PC-9 (cell line): ENCODE results near the gene SLC38A6. TPM values are rescaled to one million over a fixed set of nuclear protein-coding genes. Genes with fewer than 3 reads are reported as not detected.
A peak's percentile ranks its signal among the peaks of the same experiment; 100 is the strongest.

ENCODE experiments used
- BruUV-seq: library from RNA; stranded (reverse); fragments of 400-500 nt; replicated peaks from 2 replicates; lab custom pipeline; 2021; lab: Mats Ljungman, UMichigan
- CTCF ChIA-PET: fragments of 300-600 bp; sonication (Branson Sonifier 250); formaldehyde crosslinking; loops from one replicate; lab custom pipeline; 2022; ENCODE audit warnings: antibody characterized with exemption; lab: Charles Lee
- POLR2A ChIA-PET: fragments of 300-600 bp; sonication (Branson Sonifier 250); formaldehyde crosslinking; loops from one replicate; lab custom pipeline; 2022; ENCODE audit warnings: antibody characterized with exemption; ENCODE audit not compliant: unreplicated experiment; lab: Charles Lee
- DNase-seq, 2 experiments: peaks; one replicate each; pipeline versions ENCODE4 v3.0.0 to v3.0.0-alpha.2; 2015 to 2022; ENCODE audit warnings: mixed read lengths in 1 of 2
- H2AFZ ChIP-seq: fragments of 200-600 bp; sonication (generic); 2 replicates; pipeline ENCODE4 v1.8.1; 2017; ENCODE audit warnings: antibody characterized with exemption
- H3F3A ChIP-seq: fragments of 200-600 bp; sonication (generic); 2 replicates; pipeline ENCODE4 v1.8.1; 2017; ENCODE audit warnings: antibody characterized with exemption, mild to moderate bottlenecking, low read depth; ENCODE audit not compliant: insufficient read depth
- H3K27ac ChIP-seq: fragments of 200-600 bp; sonication (generic); 2 replicates; pipeline ENCODE4 v1.6.1; 2016; ENCODE audit warnings: mixed run types
- H3K27me3 ChIP-seq: fragments of 200-600 bp; sonication (generic); 2 replicates; pipeline ENCODE4 v1.6.1; 2016; ENCODE audit warnings: low read depth, mixed run types; ENCODE audit not compliant: insufficient read depth
- H3K36me3 ChIP-seq: fragments of 200-600 bp; sonication (generic); 2 replicates; pipeline ENCODE4 v1.6.1; 2016; ENCODE audit warnings: low read depth, mixed run types
- H3K4me1 ChIP-seq: fragments of 200-600 bp; sonication (generic); replicated peaks from 2 replicates; pipeline ENCODE4 v1.6.1; 2016; ENCODE audit warnings: mixed run types; ENCODE audit not compliant: insufficient read depth
- H3K4me2 ChIP-seq: fragments of 200-600 bp; sonication (generic); 2 replicates; pipeline ENCODE4 v1.6.1; 2017; ENCODE audit warnings: mixed run types
- H3K4me3 ChIP-seq: fragments of 200-600 bp; sonication (generic); 2 replicates; pipeline ENCODE4 v1.6.1; 2016; ENCODE audit warnings: mixed run types
- H3K79me2 ChIP-seq: fragments of 200-600 bp; sonication (generic); 2 replicates; pipeline ENCODE4 v1.6.1; 2017; ENCODE audit warnings: low read depth, mixed run types
- H3K9me2 ChIP-seq: fragments of 200-600 bp; sonication (generic); 2 replicates; pipeline ENCODE4 v1.8.1; 2017; ENCODE audit warnings: mild to moderate bottlenecking; ENCODE audit not compliant: insufficient read depth
- H3K9me3 ChIP-seq: fragments of 200-600 bp; sonication (generic); 2 replicates; pipeline ENCODE4 v1.8.1; 2016; ENCODE audit warnings: low read depth; ENCODE audit not compliant: insufficient read depth
- H4K20me1 ChIP-seq: fragments of 200-600 bp; sonication (generic); 2 replicates; pipeline ENCODE4 v1.8.1; 2017; ENCODE audit not compliant: insufficient read depth
- EZH2 ChIP-seq: fragments of 200-600 bp; sonication (generic); IDR thresholded peaks from 2 replicates; pipeline ENCODE4 v1.8.0; 2017; ENCODE audit warnings: antibody characterized with exemption, low read depth
- intact Hi-C: fragments of 100-400 bp; cut with micrococcal nuclease; formaldehyde crosslinking; loops from one replicate; pipeline ENCODE4 v1.10.0; 2022; ENCODE audit not compliant: unreplicated experiment
- total RNA-seq: library from RNA; stranded (reverse); gene quantifications from 2 replicates; pipeline ENCODE4 v1.2.3, GENCODE V29; 2021
- TF ChIP-seq, protein P1 (sequence below): fragments of 200-600 bp; sonication (generic); conservative IDR thresholded peaks from 2 replicates; pipeline ENCODE4 v1.6.1; 2017; ENCODE audit warnings: mixed run types, antibody characterized with exemption, mild to moderate bottlenecking, moderate library complexity

Gene SLC38A6
- total RNA-seq, 1 experiment from 2014 or later, result 45.5 TPM

DNA sequence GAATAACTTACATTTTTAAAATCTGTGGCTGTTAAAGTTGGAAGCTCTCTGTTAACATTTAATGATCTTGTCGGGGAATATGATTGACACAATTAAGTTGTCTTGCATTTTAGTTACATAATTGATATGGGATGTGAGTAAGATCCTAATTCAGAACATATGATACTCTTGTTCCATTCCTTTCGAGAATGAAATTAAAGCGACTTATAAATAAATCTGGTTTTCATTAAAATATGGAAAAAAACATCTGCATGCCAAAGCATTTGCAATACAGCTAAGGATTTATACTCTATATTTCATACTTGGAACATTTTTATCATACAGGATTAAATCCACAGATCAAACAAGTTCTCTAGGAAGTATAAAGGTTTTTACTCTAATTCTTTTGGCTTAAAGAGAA is 52.0 kb downstream of the SLC38A6 start:
- no peak for TF ChIP-seq EZH2
- TF ChIP-seq, protein P1, sequence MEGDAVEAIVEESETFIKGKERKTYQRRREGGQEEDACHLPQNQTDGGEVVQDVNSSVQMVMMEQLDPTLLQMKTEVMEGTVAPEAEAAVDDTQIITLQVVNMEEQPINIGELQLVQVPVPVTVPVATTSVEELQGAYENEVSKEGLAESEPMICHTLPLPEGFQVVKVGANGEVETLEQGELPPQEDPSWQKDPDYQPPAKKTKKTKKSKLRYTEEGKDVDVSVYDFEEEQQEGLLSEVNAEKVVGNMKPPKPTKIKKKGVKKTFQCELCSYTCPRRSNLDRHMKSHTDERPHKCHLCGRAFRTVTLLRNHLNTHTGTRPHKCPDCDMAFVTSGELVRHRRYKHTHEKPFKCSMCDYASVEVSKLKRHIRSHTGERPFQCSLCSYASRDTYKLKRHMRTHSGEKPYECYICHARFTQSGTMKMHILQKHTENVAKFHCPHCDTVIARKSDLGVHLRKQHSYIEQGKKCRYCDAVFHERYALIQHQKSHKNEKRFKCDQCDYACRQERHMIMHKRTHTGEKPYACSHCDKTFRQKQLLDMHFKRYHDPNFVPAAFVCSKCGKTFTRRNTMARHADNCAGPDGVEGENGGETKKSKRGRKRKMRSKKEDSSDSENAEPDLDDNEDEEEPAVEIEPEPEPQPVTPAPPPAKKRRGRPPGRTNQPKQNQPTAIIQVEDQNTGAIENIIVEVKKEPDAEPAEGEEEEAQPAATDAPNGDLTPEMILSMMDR, result no peak
- BruUV-seq, result no TSS peak
- no peaks in the 10 kb centered on the region; the same call in 1 of the 2 replicates for H3F3A ChIP-seq
- no peak for DNase-seq
- no peaks in the 10 kb centered on the region for H3K36me3 ChIP-seq
- no peak overlapping the region for H2AFZ ChIP-seq
- no peak overlapping the region for H3K4me3 ChIP-seq
- intact Hi-C loops, result no loop called here
- H3K27me3 ChIP-seq, result no peaks in the 10 kb centered on the region
- H3K9me3 ChIP-seq, result no peaks in the 10 kb centered on the region
- no peaks in the 10 kb centered on the region for H4K20me1 ChIP-seq
- H3K4me1 ChIP-seq, result no peaks in the 10 kb centered on the region
- ChIA-PET CTCF (no interaction called here), POLR2A (no interaction called here)
- H3K27ac ChIP-seq, result no peak overlapping the region
- no peaks in the 10 kb centered on the region for H3K79me2 ChIP-seq
- no peak overlapping the region for H3K4me2 ChIP-seq
- H3K9me2 ChIP-seq, result no peaks in the 10 kb centered on the region

DNA sequence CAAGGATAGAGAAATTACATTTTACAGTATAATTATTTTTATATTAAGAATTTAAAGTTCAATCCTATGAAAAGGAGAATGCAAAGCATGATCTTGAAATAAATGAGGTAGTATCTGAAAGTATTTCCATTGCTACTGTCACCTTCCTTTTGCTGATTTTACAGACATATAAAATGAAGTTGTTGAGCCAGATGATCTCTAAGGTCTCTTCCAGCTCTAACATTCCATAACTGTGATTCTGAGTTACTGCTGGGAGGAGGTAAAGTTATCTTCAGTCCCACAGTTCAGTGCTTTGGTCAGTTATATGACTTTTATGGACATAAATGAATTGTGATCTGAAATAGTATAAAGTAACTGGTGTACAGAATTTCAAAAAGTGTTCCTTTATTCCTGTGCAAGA is 52.8 kb downstream of the SLC38A6 start:
- Histone ChIP-seq H3K27ac (no peak overlapping the region), H3K4me1 (no peaks in the 10 kb centered on the region), H4K20me1 (no peaks in the 10 kb centered on the region), H3K36me3 (no peaks in the 10 kb centered on the region), H3K4me3 (no peak overlapping the region), H3K27me3 (no peaks in the 10 kb centered on the region), H3K4me2 (no peak overlapping the region), H3K9me2 (no peaks in the 10 kb centered on the region), H3K79me2 (no peaks in the 10 kb centered on the region), H3K9me3 (no peaks in the 10 kb centered on the region), H2AFZ (no peak overlapping the region), H3F3A (no peaks in the 10 kb centered on the region; the same call in 1 of the 2 replicates)
- POLR2A ChIA-PET, result interaction anchor here (0.5 to 0.7 kb wide), 3 partner anchors 29 to 186 kb away, joined by 3 to 10 read pairs (median 3); no protein-coding TSS in a partner anchor
- TF ChIP-seq EZH2, result no peak
- CTCF ChIA-PET, result no interaction called here
- DNase-seq, result no peak
- intact Hi-C loops, result no loop called here
- BruUV-seq, result no TSS peak

DNA sequence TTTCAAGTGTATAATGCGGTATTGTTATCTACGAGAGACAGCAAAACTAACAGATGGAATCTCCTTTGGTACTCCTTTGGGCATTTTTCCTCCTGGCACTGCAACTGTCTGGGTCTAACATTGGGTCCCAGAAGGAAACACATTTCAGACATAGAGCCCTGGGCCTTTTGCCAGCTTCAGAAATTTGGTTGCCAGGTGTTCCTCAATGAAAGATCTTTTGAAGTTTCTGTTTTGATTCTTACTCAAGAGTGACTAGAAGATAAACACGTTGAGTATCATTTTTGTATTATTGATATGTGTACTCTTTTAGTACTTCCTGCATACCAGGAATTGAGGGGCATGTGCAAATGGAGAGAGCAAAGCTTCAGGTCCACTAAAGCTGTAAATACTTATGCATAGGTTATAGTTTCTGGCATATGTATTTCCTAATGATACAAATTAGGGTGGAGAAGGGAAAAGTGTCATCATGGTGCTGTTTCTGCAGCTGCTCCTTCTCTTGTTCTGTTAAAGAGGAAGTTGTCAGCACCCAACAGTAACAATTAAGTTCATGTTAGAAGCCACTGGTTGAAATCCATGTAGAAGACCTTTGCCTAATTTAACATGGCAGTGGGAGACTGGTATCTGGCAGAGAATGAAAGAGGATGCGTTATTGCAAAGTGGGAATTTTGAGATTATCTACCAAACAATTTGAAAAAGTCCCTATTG is 53.5 kb downstream of the SLC38A6 start:
- H3K4me3 ChIP-seq, result no peak overlapping the region
- H4K20me1 ChIP-seq, result no peaks in the 10 kb centered on the region
- intact Hi-C loops, result no loop called here
- no peaks in the 10 kb centered on the region for H3K9me3 ChIP-seq
- H3K27me3 ChIP-seq, result no peaks in the 10 kb centered on the region
- CTCF ChIA-PET, result no interaction called here
- POLR2A ChIA-PET, result interaction anchor here (0.5 to 0.7 kb wide), 4 partner anchors 29 to 185 kb away, joined by 3 to 10 read pairs (median 4); no protein-coding TSS in a partner anchor
- no peaks in the 10 kb centered on the region; the same call in 1 of the 2 replicates for H3F3A ChIP-seq
- no peaks in the 10 kb centered on the region for H3K79me2 ChIP-seq
- TF ChIP-seq, protein P1, result no peak
- no peak for TF ChIP-seq EZH2
- peak in 1 of 2 experiments; percentile 21 for DNase-seq
- no peak overlapping the region for H3K27ac ChIP-seq
- H3K9me2 ChIP-seq, result no peaks in the 10 kb centered on the region
- H2AFZ ChIP-seq, result no peak overlapping the region
- no peaks in the 10 kb centered on the region for H3K36me3 ChIP-seq
- H3K4me2 ChIP-seq, result no peak overlapping the region
- H3K4me1 ChIP-seq, result no peaks in the 10 kb centered on the region
- no TSS peak for BruUV-seq
